DND-41 (cell line): ENCODE measurements around the gene VWA2.

Source experiments
- ATAC-seq: fragments of 200-7000 bp; cut with Tn5 transposase; 3 replicates; pipeline ENCODE4 v1.9.1; 2021; ENCODE audit warnings: low read depth; ENCODE audit not compliant: insufficient read depth
- DNase-seq: peaks from one replicate; pipeline ENCODE4 v3.0.0-alpha.2; 2020
- H2AFZ ChIP-seq: 2 replicates; pipeline ENCODE4 v1.6.0; 2012; ENCODE audit warnings: low read depth, low read length
- H3K27ac ChIP-seq: 2 replicates; pipeline ENCODE4 v1.5.1; 2012; ENCODE audit warnings: low read length, inconsistent platforms
- H3K27me3 ChIP-seq: fragments of 200-600 bp; sonication (generic); 2 replicates; pipeline ENCODE4 v1.6.0; 2012; ENCODE audit warnings: low read length, mild to moderate bottlenecking, inconsistent platforms; ENCODE audit not compliant: insufficient read depth, poor library complexity
- H3K36me3 ChIP-seq: 2 replicates; pipeline ENCODE4 v1.5.1; 2012; ENCODE audit warnings: low read length, inconsistent platforms; ENCODE audit not compliant: insufficient read depth
- H3K4me1 ChIP-seq: 2 replicates; pipeline ENCODE4 v1.5.1; 2012; ENCODE audit warnings: mild to moderate bottlenecking, low read length; ENCODE audit not compliant: insufficient read depth
- H3K4me2 ChIP-seq: 2 replicates; pipeline ENCODE4 v1.6.0; 2012; ENCODE audit warnings: mild to moderate bottlenecking, moderate library complexity, low read length, inconsistent platforms; ENCODE audit not compliant: insufficient read depth
- H3K4me3 ChIP-seq, 2 experiments: fragments of 200-600 bp in 1 of 2; shearing (Covaris generic) in 1 of 2; 2 replicates each; pipeline ENCODE4 v1.5.1; 2012 to 2016; ENCODE audit warnings: inconsistent platforms in 2 of 2, low read length in 2 of 2, mild to moderate bottlenecking in 2 of 2, low read depth in 1 of 2, moderate library complexity in 1 of 2
- H3K79me2 ChIP-seq: 2 replicates; pipeline ENCODE4 v1.6.0; 2012; ENCODE audit warnings: low read length, inconsistent platforms; ENCODE audit not compliant: insufficient read depth
- H3K9ac ChIP-seq: 2 replicates; pipeline ENCODE4 v1.6.0; 2012; ENCODE audit warnings: low read depth, mild to moderate bottlenecking, inconsistent platforms, low read length, moderate library complexity
- H3K9me3 ChIP-seq: 2 replicates; pipeline ENCODE4 v1.5.1; 2012; ENCODE audit warnings: low read length, moderate library complexity, mild to moderate bottlenecking, inconsistent platforms; ENCODE audit not compliant: insufficient read depth, severe bottlenecking
- H4K20me1 ChIP-seq: 2 replicates; pipeline ENCODE4 v1.6.0; 2012; ENCODE audit warnings: low read length; ENCODE audit not compliant: insufficient read depth
- EZH2 ChIP-seq: IDR thresholded peaks from 3 replicates; pipeline ENCODE4 v1.6.1; 2012; ENCODE audit warnings: borderline replicate concordance, low read depth, mild to moderate bottlenecking, moderate library complexity, low read length, inconsistent platforms; ENCODE audit not compliant: severe bottlenecking
- TF ChIP-seq, protein P1 (sequence below): IDR thresholded peaks from 2 replicates; pipeline ENCODE4 v1.5.1; 2012; ENCODE audit warnings: borderline replicate concordance, low read length, moderate library complexity, mild to moderate bottlenecking; ENCODE audit not compliant: poor library complexity, severe bottlenecking; ENCODE audit errors: extremely low read depth

The VWA2 gene

DNA sequence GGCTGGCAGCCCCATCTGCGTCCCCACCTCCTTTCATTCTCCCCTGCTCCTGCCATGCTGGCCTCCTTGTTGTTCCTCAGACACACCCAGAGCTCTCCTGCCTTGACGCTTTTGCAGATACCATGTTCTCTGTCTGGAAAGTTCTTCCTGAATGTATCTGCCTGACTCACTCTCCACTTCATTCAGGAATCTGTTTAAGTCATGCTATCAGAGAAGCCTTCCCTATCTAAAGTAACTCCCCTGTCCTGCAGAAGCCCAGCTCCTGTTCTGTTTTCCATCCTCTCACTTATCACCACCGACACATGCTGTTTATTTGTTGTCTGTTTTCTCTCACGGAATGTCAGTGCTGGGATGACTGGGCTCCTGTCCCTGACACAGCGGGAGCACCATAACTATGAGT, 83.3 kb downstream of the VWA2 start:
- ATAC-seq (no peak), DNase-seq (no peak)
- H3K27me3 ChIP-seq: peaks cover 8% of the 10 kb centered on the region
- H3K9me3 ChIP-seq: no peaks in the 10 kb centered on the region
- H3K9ac ChIP-seq: no peak overlapping the region
- no peak overlapping the region for H2AFZ ChIP-seq
- H4K20me1 ChIP-seq: 0 out of 2 replicates have a peak, but pooled peaks cover 2% of the 10 kb centered on the region
- no peaks in the 10 kb centered on the region for H3K4me1 ChIP-seq
- no peak overlapping the region for H3K4me3 ChIP-seq
- H3K27ac ChIP-seq: no peak overlapping the region
- no peak overlapping the region for H3K4me2 ChIP-seq
- no peaks in the 10 kb centered on the region for H3K79me2 ChIP-seq
- H3K36me3 ChIP-seq: no peaks in the 10 kb centered on the region
- TF ChIP-seq, protein P1, sequence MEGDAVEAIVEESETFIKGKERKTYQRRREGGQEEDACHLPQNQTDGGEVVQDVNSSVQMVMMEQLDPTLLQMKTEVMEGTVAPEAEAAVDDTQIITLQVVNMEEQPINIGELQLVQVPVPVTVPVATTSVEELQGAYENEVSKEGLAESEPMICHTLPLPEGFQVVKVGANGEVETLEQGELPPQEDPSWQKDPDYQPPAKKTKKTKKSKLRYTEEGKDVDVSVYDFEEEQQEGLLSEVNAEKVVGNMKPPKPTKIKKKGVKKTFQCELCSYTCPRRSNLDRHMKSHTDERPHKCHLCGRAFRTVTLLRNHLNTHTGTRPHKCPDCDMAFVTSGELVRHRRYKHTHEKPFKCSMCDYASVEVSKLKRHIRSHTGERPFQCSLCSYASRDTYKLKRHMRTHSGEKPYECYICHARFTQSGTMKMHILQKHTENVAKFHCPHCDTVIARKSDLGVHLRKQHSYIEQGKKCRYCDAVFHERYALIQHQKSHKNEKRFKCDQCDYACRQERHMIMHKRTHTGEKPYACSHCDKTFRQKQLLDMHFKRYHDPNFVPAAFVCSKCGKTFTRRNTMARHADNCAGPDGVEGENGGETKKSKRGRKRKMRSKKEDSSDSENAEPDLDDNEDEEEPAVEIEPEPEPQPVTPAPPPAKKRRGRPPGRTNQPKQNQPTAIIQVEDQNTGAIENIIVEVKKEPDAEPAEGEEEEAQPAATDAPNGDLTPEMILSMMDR: no peak
- TF ChIP-seq EZH2: no peak

DNA sequence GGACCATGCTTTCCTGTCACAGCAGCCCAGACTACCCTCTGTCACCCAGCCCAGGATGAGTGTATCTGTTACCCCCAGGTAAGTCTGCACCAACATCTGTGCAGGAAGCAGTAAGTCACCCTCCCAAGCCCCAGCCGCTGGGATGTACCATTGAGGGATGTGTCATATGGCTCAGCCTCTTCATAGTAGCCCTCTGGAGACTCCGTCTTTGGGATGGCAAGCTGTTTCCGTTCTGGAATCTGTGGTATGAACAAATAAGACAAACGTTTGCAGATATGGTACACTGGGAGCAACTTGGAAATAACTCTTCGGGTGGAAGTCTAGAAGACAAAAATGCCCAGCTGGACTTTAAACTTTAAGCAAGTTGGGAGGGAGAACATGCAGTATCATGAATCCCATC, 84.0 kb downstream of the VWA2 start:
- DNase-seq: no peak
- no peak for ATAC-seq
- no peaks in the 10 kb centered on the region for H3K9me3 ChIP-seq
- H3K4me1 ChIP-seq: no peaks in the 10 kb centered on the region
- no peaks in the 10 kb centered on the region for H3K79me2 ChIP-seq
- H3K36me3 ChIP-seq: no peaks in the 10 kb centered on the region
- no peak overlapping the region for H3K4me3 ChIP-seq
- TF ChIP-seq, protein P1: no peak
- 0 out of 2 replicates have a peak, but pooled peaks cover 2% of the 10 kb centered on the region for H4K20me1 ChIP-seq
- H3K27ac ChIP-seq: no peak overlapping the region
- peaks cover 8% of the 10 kb centered on the region for H3K27me3 ChIP-seq
- no peak overlapping the region for H3K9ac ChIP-seq
- H2AFZ ChIP-seq: no peak overlapping the region
- no peak overlapping the region for H3K4me2 ChIP-seq

- Histone ChIP-seq H3K36me3 (no peaks in the 10 kb centered on the region), H3K4me1 (no peaks in the 10 kb centered on the region), H4K20me1 (peaks cover 5% of the 10 kb centered on the region; the same call in 1 of the 2 replicates), H3K4me3 (no peak overlapping the region), H3K27ac (no peak overlapping the region), H3K79me2 (no peaks in the 10 kb centered on the region), H3K9me3 (no peaks in the 10 kb centered on the region), H3K9ac (no peak overlapping the region), H3K27me3 (peaks cover 8% of the 10 kb centered on the region), H2AFZ (no peak overlapping the region), H3K4me2 (no peak overlapping the region)
- ATAC-seq (no peak), DNase-seq (no peak)
- TF ChIP-seq, protein P1: no peak
- no peak for TF ChIP-seq EZH2
These were observed 87.7 kb downstream of the VWA2 start for GRCh38 chr10:114326795-114327194.
